Adipocyte (in vitro differentiated cells): ENCODE results near the gene TCF15.
A peak's percentile ranks its signal among the peaks of the same experiment; 100 is the strongest.
"Not testable (repeated sequence)": the region's sequence is repeated elsewhere in the genome, so short reads cannot be mapped to it uniquely, and the experiment has no call there.

Source experiments
- DNase-seq: peaks from one replicate; pipeline ENCODE4 v3.0.0-alpha.2; 2015; ENCODE audit warnings: low read depth
- H3K27me3 ChIP-seq: replicated peaks from 2 replicates; pipeline ENCODE4 v1.7.0; 2013; ENCODE audit warnings: mild to moderate bottlenecking, low read length, moderate library complexity; ENCODE audit not compliant: control insufficient read depth, insufficient read depth
- H3K36me3 ChIP-seq: 2 replicates; pipeline ENCODE4 v1.7.0; 2013; ENCODE audit warnings: low read length, mild to moderate bottlenecking, moderate library complexity; ENCODE audit not compliant: control insufficient read depth, insufficient read depth, severe bottlenecking
- H3K4me1 ChIP-seq: 2 replicates; pipeline ENCODE4 v1.7.0; 2013; ENCODE audit warnings: mild to moderate bottlenecking, low read length, moderate library complexity; ENCODE audit not compliant: control insufficient read depth, insufficient read depth
- H3K4me3 ChIP-seq: 2 replicates; pipeline ENCODE4 v1.7.0; 2013; ENCODE audit warnings: mild to moderate bottlenecking, low read length, moderate library complexity
- H3K9ac ChIP-seq: 2 replicates; pipeline ENCODE4 v1.7.0; 2013; ENCODE audit warnings: mild to moderate bottlenecking, low read length, moderate library complexity
- H3K9me3 ChIP-seq: 2 replicates; pipeline ENCODE4 v1.7.0; 2013; ENCODE audit warnings: mild to moderate bottlenecking, low read length, moderate library complexity; ENCODE audit not compliant: control insufficient read depth

Gene TCF15

DNA sequence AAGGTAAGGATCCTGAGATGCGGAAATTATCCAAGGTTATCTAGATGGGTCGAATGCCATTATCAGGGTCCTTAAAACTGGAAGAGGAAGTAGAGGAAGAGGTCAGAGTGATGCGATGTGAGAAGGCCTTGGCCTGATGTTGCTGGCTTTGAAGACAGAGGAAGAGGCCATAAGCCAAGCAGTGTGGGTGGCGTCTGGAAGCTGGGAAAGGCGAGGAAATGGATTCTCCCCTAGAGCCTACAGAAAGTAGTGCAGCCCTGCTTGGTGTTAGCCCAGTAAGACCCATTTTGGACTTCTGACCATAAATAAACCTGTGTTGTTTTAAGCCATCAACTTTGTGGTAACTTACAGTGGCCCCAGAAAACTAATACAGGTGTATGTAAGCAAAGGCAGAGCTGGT is 40.8 kb upstream of the TCF15 start:
- H3K9me3 ChIP-seq, result no peaks in the 10 kb centered on the region
- peaks cover 43% of the 10 kb centered on the region for H3K36me3 ChIP-seq
- H3K9ac ChIP-seq, result no peak overlapping the region
- H3K4me1 ChIP-seq, result peaks cover 30% of the 10 kb centered on the region
- no peaks in the 10 kb centered on the region for H3K27me3 ChIP-seq
- DNase-seq, result no peak
- no peak overlapping the region for H3K4me3 ChIP-seq

DNA sequence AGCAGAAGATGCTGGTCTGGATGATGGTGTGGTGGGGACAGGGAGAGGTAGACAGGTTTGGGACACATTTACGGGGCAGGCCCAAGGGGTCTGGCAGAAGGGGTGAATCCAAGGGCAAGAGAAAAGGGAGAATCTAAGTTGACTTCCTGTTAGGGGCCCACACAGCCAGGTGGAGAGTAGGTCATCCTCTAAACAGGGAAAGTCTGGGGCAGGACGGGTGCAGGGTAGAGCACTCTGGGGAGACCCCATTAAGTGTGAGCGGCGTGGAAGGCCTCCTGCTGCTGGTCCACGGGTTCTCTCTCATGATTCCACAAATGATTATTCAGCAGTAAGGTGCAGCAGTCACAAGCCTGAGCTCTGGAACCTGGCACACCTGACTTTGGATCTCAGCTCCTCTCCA is 40.2 kb upstream of the TCF15 start:
- no peak overlapping the region for H3K9ac ChIP-seq
- H3K36me3 ChIP-seq, result peaks cover 43% of the 10 kb centered on the region
- no peak for DNase-seq
- H3K4me1 ChIP-seq, result peaks cover 34% of the 10 kb centered on the region
- no peaks in the 10 kb centered on the region for H3K9me3 ChIP-seq
- H3K27me3 ChIP-seq, result no peaks in the 10 kb centered on the region
- H3K4me3 ChIP-seq, result no peak overlapping the region

GRCh38 chr20:647479-648019 is 37.4 kb upstream of the TCF15 start:
- Histone ChIP-seq H3K27me3 (no peaks in the 10 kb centered on the region), H3K36me3 (peaks cover 43% of the 10 kb centered on the region), H3K4me3 (no peak overlapping the region), H3K9ac (no peak overlapping the region), H3K4me1 (peaks cover 24% of the 10 kb centered on the region), H3K9me3 (no peaks in the 10 kb centered on the region)
- no peak for DNase-seq

GRCh38 chr20:646868-647233 is 36.7 kb upstream of the TCF15 start:
- Histone ChIP-seq H3K4me1 (peaks cover 17% of the 10 kb centered on the region), H3K36me3 (peaks cover 43% of the 10 kb centered on the region), H3K9ac (no peak overlapping the region), H3K9me3 (no peaks in the 10 kb centered on the region), H3K27me3 (no peaks in the 10 kb centered on the region), H3K4me3 (no peak overlapping the region)
- no peak for DNase-seq

DNA sequence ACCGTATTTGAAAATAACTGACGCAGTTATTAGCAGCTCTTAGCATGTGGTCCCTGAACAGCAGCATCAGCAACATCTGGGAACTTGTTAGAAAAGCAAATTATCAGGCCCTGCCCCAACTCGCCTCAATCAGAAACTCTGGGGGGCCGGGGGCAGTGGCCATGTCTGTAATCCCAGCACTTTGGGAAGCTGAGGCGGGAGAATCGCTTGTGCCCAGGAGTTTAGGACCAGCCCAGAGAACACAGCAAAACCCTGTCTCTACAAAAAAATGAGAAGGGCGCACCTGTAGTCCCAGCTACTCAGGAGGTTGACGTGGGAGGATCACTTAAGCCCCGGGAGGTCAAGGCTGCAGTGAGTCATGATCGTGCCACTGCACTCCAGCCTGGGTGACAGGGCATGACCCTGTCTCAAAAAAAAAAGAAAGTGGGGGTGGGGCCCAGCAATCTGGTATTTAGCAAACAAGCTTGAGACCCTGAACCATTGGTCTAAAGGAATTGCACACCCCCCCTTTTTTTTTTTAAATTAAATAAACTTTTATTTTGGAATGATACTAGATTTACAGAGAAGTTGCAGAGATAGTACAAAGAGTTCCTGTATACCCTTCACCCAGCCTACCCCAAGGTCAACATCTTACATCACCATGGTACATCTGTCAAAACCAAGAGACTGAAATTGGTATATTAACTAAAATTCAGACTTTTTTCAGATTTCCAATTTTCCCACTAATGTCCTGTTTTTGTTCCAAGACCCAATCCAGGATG is 36.2 kb upstream of the TCF15 start:
- Histone ChIP-seq H3K27me3 (no peaks in the 10 kb centered on the region), H3K9me3 (no peaks in the 10 kb centered on the region), H3K4me3 (no peak overlapping the region), H3K9ac (no peak overlapping the region), H3K36me3 (peaks cover 43% of the 10 kb centered on the region), H3K4me1 (peaks cover 12% of the 10 kb centered on the region)
- no peak for DNase-seq

DNA sequence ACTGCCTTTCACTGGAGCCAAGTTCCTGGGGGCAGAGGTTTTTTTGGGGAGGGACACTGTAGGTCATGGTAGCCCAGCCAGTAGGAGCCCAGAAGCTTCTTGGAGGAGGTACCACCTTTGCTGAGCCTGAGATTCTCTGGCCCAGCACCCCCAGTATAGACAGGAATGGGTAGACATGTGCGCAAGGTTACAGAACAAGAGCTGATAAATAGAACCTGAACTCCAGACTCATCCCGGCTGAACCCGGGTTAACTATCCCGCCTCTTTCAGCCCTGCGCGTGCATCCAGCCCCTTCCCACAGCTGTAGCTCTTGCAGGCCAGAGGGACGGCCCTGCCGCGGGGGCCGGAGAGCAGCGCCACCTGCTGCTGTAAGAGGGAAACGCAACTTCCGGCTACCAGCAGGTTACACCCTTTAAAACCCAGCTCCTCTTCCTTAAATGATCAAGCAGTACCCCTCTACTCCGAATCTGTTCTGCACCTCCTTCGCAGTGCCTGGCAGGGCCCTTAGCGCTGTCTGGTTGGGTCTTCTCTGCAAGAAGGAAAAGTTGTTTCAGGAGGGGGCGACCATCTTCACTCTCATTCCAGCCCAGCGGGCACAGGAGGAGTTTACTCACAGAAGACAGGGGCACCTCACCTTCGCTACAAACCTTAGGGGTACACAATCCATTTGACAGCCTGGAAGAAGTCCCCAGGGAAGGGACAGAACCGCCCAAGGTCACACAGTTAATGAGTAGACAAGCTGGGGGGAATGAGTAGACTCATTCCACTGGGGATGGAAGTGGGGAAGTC is 35.4 kb upstream of the TCF15 start:
- Histone ChIP-seq H3K4me1 (peaks cover 9% of the 10 kb centered on the region), H3K36me3 (peaks cover 37% of the 10 kb centered on the region), H3K4me3 (no peak overlapping the region), H3K27me3 (no peaks in the 10 kb centered on the region), H3K9ac (peak overlapping the region; percentile 11), H3K9me3 (no peaks in the 10 kb centered on the region)
- peak; percentile 83 for DNase-seq

DNA sequence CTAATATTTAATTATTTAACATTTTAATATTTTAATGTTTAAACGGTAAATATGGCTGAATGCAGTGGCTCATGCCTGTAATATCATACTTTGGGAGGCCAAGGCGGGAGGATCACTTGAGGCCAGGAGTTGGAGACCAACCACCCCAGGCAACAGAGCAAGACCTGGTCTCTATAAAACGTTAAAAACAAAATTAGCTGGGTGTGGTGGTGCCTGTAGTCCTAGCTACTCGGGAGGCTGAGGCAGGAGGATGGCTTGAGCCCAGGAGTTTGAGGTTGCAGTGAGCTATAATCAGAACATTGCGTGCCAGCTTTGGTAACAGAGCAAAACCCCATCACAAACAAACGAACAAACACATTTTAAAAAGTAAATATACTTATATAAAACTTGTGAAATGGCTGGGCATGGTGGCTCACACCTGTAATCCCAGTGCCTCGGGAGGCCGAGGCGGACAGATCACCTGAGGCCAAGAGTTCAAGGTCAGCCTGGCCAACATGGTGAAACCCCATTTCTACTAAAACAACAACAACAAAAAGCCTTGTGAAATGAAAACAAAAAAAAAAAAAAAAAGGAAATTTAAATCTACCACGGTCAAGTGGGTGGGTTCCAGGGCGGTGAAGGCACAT is 34.7 kb upstream of the TCF15 start:
- peak overlapping the region; percentile 11 for H3K9ac ChIP-seq
- no peak overlapping the region for H3K4me3 ChIP-seq
- DNase-seq, result no peak
- H3K27me3 ChIP-seq, result no peaks in the 10 kb centered on the region
- H3K4me1 ChIP-seq, result peaks cover 9% of the 10 kb centered on the region
- H3K9me3 ChIP-seq, result no peaks in the 10 kb centered on the region
- H3K36me3 ChIP-seq, result peaks cover 30% of the 10 kb centered on the region

- Histone ChIP-seq H3K27me3 (peaks cover under 1% of the 10 kb centered on the region), H3K9me3 (no peaks in the 10 kb centered on the region), H3K4me1 (peaks cover 9% of the 10 kb centered on the region), H3K9ac (no peak overlapping the region), H3K36me3 (peaks cover 10% of the 10 kb centered on the region), H3K4me3 (peak overlapping the region; percentile 38)
- DNase-seq, result peak; percentile 46
Observed at GRCh38 chr20:642398-643174, 32.5 kb upstream of the TCF15 start.

GRCh38 chr20:642013-642397 is 31.9 kb upstream of the TCF15 start:
- H3K36me3 ChIP-seq, H3K4me1 ChIP-seq, DNase-seq, H3K4me3 ChIP-seq, H3K27me3 ChIP-seq, H3K9me3 ChIP-seq, H3K9ac ChIP-seq: not testable (repeated sequence)

- H3K4me1 ChIP-seq, result peaks cover 4% of the 10 kb centered on the region
- H3K9ac ChIP-seq, result no peak overlapping the region
- no peaks in the 10 kb centered on the region for H3K9me3 ChIP-seq
- no peak for DNase-seq
- H3K36me3 ChIP-seq, result no peaks in the 10 kb centered on the region
- H3K4me3 ChIP-seq, result no peak overlapping the region
- H3K27me3 ChIP-seq, result peaks cover 5% of the 10 kb centered on the region
Observed at GRCh38 chr20:641516-641875, 31.4 kb upstream of the TCF15 start.
